GM18909 (cell line): ENCODE results near the gene IGFN1.

ENCODE experiments used
- ATAC-seq: cut with Tn5 transposase; IDR thresholded peaks from one replicate; pipeline ENCODE4 v1.9.1; 2021; ENCODE audit warnings: mild to moderate bottlenecking; ENCODE audit not compliant: unreplicated experiment, poor library complexity

IGFN1 gene

GRCh38 chr1:201190624-201191051, at the start of gene IGFN1:
IGFN1 (plus strand) TSS chr1:201190824; CDS start chr1:201193294, 2,470 bp downstream.
- no peak for ATAC-seq

- no peak for ATAC-seq
Measured at GRCh38 chr1:201140941-201141260, 49.7 kb upstream of the IGFN1 start.

GRCh38 chr1:201141418-201141817, 49.2 kb upstream of the IGFN1 start:
- ATAC-seq, result no peak

- ATAC-seq, result no peak
Measured at GRCh38 chr1:201142011-201142848, 48.4 kb upstream of the IGFN1 start.

- ATAC-seq, result no peak
Measured at GRCh38 chr1:201142849-201143725, 47.5 kb upstream of the IGFN1 start.

- no peak for ATAC-seq
Measured at GRCh38 chr1:201143726-201144635, 46.6 kb upstream of the IGFN1 start.

- ATAC-seq, result no peak
Measured at GRCh38 chr1:201144701-201145100, 45.9 kb upstream of the IGFN1 start.

GRCh38 chr1:201145132-201145531, 45.5 kb upstream of the IGFN1 start:
- ATAC-seq, result no peak

GRCh38 chr1:201145816-201146215, 44.8 kb upstream of the IGFN1 start:
- ATAC-seq, result no peak

GRCh38 chr1:201146626-201147390, 43.8 kb upstream of the IGFN1 start:
- no peak for ATAC-seq

GRCh38 chr1:201147396-201148015, 43.1 kb upstream of the IGFN1 start:
- ATAC-seq, result no peak

- no peak for ATAC-seq
Measured at GRCh38 chr1:201149400-201149799, 41.2 kb upstream of the IGFN1 start.

- ATAC-seq, result peak; percentile 72
Measured at GRCh38 chr1:201153474-201154388, 36.9 kb upstream of the IGFN1 start.

GRCh38 chr1:201154389-201155165, 36.0 kb upstream of the IGFN1 start, which contains the start of gene TMEM9:
TMEM9 (minus strand) TSS chr1:201154474; CDS start chr1:201153923, 551 bp downstream.
- peak; percentile 98 for ATAC-seq

GRCh38 chr1:201155354-201155753, 35.3 kb upstream of the IGFN1 start:
- no peak for ATAC-seq

GRCh38 chr1:201156346-201156745, 34.3 kb upstream of the IGFN1 start:
- ATAC-seq, result no peak

- no peak for ATAC-seq
Measured at GRCh38 chr1:201156819-201157218, 33.8 kb upstream of the IGFN1 start.
